Caco-2 (cell line): ENCODE data around the gene MAU2. TPM values are rescaled to one million over a fixed set of nuclear protein-coding genes. Genes with fewer than 3 reads are reported as not detected.
A peak's percentile ranks its signal among the peaks of the same experiment; 100 is the strongest.

Experiments used
- BruUV-seq: library from RNA; stranded (reverse); fragments of 400-500 nt; replicated peaks from 2 replicates; lab custom pipeline; 2021; lab: Mats Ljungman, UMichigan
- CTCF ChIA-PET: fragments of 300-600 bp; sonication (Branson Sonifier 250); formaldehyde crosslinking; loops from one replicate; lab custom pipeline; 2022; ENCODE audit warnings: antibody characterized with exemption; lab: Charles Lee
- POLR2A ChIA-PET: fragments of 300-600 bp; sonication (Branson Sonifier 250); formaldehyde crosslinking; loops from one replicate; lab custom pipeline; 2022; ENCODE audit warnings: antibody characterized with exemption; lab: Charles Lee
- DNase-seq, 2 experiments: peaks; one replicate each; pipeline versions ENCODE4 v3.0.0 to v3.0.0-alpha.2; 2020 to 2022
- H3K27me3 ChIP-seq: replicated peaks from 2 replicates; pipeline ENCODE4 v1.6.0; 2011; ENCODE audit warnings: low read length; ENCODE audit not compliant: control insufficient read depth, insufficient read depth
- H3K36me3 ChIP-seq: 2 replicates; pipeline ENCODE4 v1.5.1; 2011; ENCODE audit warnings: low read length; ENCODE audit not compliant: control insufficient read depth, insufficient read depth
- H3K4me1 ChIP-seq: fragments of 250-450 bp; sonication (Bioruptor Pico); 2 replicates; pipeline ENCODE4 v1.5.1; 2020; ENCODE audit warnings: mild to moderate bottlenecking
- H3K4me3 ChIP-seq: 2 replicates; pipeline ENCODE4 v1.5.1; 2011; ENCODE audit warnings: low read depth, mild to moderate bottlenecking, control low read depth, low read length
- H3K9me3 ChIP-seq: fragments of 250-450 bp; sonication (Bioruptor Pico); 2 replicates; pipeline ENCODE4 v1.5.1; 2020; ENCODE audit warnings: mild to moderate bottlenecking, moderate library complexity
- H3K27ac Mint-ChIP-seq: one replicate; pipeline ENCODE4 v1.8.0; 2022; ENCODE audit warnings: mixed read lengths; ENCODE audit not compliant: unreplicated experiment
- H3K27me3 Mint-ChIP-seq: one replicate; pipeline ENCODE4 v1.8.0; 2022; ENCODE audit warnings: mixed read lengths; ENCODE audit not compliant: insufficient read depth, unreplicated experiment
- H3K36me3 Mint-ChIP-seq: one replicate; pipeline ENCODE4 v1.8.0; 2022; ENCODE audit warnings: mild to moderate bottlenecking, mixed read lengths; ENCODE audit not compliant: insufficient read depth, unreplicated experiment
- H3K4me1 Mint-ChIP-seq: one replicate; pipeline ENCODE4 v1.8.0; 2022; ENCODE audit warnings: low read depth, mixed read lengths; ENCODE audit not compliant: unreplicated experiment
- H3K4me3 Mint-ChIP-seq: one replicate; pipeline ENCODE4 v1.8.0; 2022; ENCODE audit warnings: mild to moderate bottlenecking, moderate library complexity, mixed read lengths; ENCODE audit not compliant: unreplicated experiment
- H3K9me3 Mint-ChIP-seq: one replicate; pipeline ENCODE4 v1.8.0; 2022; ENCODE audit warnings: mixed read lengths; ENCODE audit not compliant: unreplicated experiment
- CTCF ChIP-seq, 2 experiments: fragments of 200-600 bp in 1 of 2; IDR thresholded peaks; 1 replicate in 1 of 2; 2 replicates in 1 of 2; pipeline versions ENCODE4 v1.5.1 to v1.8.0; 2011 to 2022; ENCODE audit warnings: antibody characterized with exemption in 1 of 2, control low read depth in 1 of 2, inconsistent platforms in 1 of 2, low read depth in 1 of 2, low read length in 1 of 2, mild to moderate bottlenecking in 1 of 2, moderate library complexity in 1 of 2; ENCODE audit not compliant: insufficient read depth in 1 of 2, severe bottlenecking in 1 of 2, unreplicated experiment in 1 of 2
- intact Hi-C: fragments of 100-400 bp; cut with micrococcal nuclease; formaldehyde crosslinking; loops from one replicate; pipeline ENCODE4 v1.10.0; 2022; ENCODE audit not compliant: unreplicated experiment
- total RNA-seq: library from RNA; stranded (reverse); gene quantifications from 2 replicates; pipeline ENCODE4 v1.2.3, GENCODE V29; 2022

MAU2 gene
- total RNA-seq, 1 experiment from 2014 or later = 51.3 TPM

DNA sequence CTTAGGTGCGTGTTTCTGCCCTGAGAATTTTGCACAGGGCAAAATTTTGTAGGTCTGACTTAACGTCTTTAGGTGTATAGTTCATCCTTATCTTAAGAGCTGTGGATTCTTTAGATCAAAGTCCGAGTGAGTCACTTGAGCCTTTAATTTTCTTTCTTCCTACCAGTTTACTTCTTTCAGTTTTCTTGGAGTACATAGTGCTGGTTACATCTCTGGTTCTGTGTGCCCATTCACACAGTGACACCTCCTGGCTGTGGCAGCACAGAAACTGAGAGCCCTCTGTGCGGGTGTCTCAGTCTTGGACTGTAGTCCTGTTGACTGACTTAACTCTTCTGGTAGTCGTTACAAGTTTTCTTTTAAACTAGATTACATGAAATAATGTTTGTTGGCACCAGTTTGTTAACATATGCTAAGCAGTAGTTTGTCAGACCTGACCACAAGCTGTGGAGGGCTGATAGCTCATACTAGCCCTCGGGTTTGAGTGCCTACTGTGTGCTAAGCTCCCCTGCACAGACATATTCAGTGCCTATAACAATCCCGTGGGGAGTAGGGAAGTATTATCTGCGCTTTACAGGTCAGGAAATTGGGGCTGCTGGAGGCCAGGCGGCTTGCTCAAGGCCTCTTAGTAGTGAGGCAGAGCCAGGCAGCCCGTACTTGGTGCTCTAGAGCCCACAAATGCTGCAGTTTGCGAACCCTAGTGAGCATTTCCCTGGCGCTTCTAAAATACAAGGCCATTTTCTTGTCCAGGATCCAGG lies 86.4 kb downstream of the MAU2 start:
- H3K36me3 ChIP-seq = peaks cover 1% of the 10 kb centered on the region; the same call in 1 of the 2 replicates
- Mint-ChIP-seq H3K27ac (peak overlapping the region; percentile 87), H3K4me1 (peaks cover 24% of the 10 kb centered on the region), H3K36me3 (peaks cover 34% of the 10 kb centered on the region), H3K4me3 (peak overlapping the region; percentile 95), H3K27me3 (no peaks in the 10 kb centered on the region), H3K9me3 (no peaks in the 10 kb centered on the region)
- TSS peak; percentile 21 for BruUV-seq
- no peaks in the 10 kb centered on the region for H3K27me3 ChIP-seq
- CTCF ChIA-PET = interaction anchor here (2.3 kb wide), 1 partner anchor 22 kb away, joined by 6 read pairs; no protein-coding TSS in a partner anchor
- peaks cover 34% of the 10 kb centered on the region for H3K4me1 ChIP-seq
- H3K9me3 ChIP-seq = no peaks in the 10 kb centered on the region
- DNase-seq = peak; percentile 54 to 58
- intact Hi-C loops = loop anchor here (1.0 kb wide), 1 partner anchor 40 kb away; no protein-coding TSS in a partner anchor
- peak overlapping the region; percentile 89 for H3K4me3 ChIP-seq
- TF ChIP-seq CTCF (IDR thresholded peaks at IDR 0.05; ENCODE audit: insufficient read depth in 1 of 2, low read depth in 1 of 2, low read length in 1 of 2, severe bottlenecking in 1 of 2, unreplicated experiment in 1 of 2) = peak in 1 of 2 experiments; percentile 43
- POLR2A ChIA-PET = no interaction called here

DNA sequence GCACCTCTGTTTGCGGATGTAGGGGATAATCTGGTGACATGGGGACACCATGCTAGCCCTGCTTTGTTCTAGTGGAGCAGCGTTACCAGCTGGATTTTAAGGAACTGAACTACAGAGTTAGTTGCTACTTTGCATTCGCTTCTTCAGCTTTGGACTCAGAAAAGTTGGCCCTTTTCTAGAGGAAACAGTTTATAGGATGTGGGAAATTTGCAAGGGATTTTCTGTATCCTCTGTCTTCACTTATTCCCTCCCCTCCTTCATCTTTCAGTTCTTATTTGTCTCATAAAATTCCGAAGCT lies 87.0 kb downstream of the MAU2 start:
- H3K27me3 ChIP-seq = no peaks in the 10 kb centered on the region
- intact Hi-C loops = loop anchor here (1.0 kb wide), 1 partner anchor 40 kb away; no protein-coding TSS in a partner anchor
- BruUV-seq = no TSS peak
- peak overlapping the region; percentile 95 for H3K4me3 Mint-ChIP-seq
- ChIA-PET POLR2A (no interaction called here), CTCF (no interaction called here)
- peaks cover 34% of the 10 kb centered on the region for H3K4me1 ChIP-seq
- no peak for DNase-seq
- TF ChIP-seq CTCF (IDR thresholded peaks at IDR 0.05; ENCODE audit: insufficient read depth in 1 of 2, low read depth in 1 of 2, low read length in 1 of 2, severe bottlenecking in 1 of 2, unreplicated experiment in 1 of 2) = no peak
- H3K9me3 Mint-ChIP-seq = no peaks in the 10 kb centered on the region
- no peaks in the 10 kb centered on the region for H3K27me3 Mint-ChIP-seq
- no peak overlapping the region for H3K4me3 ChIP-seq
- H3K36me3 ChIP-seq = peaks cover 1% of the 10 kb centered on the region; the same call in 1 of the 2 replicates
- H3K27ac Mint-ChIP-seq = no peak overlapping the region
- H3K36me3 Mint-ChIP-seq = peaks cover 34% of the 10 kb centered on the region
- H3K9me3 ChIP-seq = no peaks in the 10 kb centered on the region
- peaks cover 24% of the 10 kb centered on the region for H3K4me1 Mint-ChIP-seq

Other genes with a start within 250 kb of the MAU2 start
- gene TMEM161A, start 182.4 kb upstream of the MAU2 start, total RNA-seq = 36.9 and 38.3 TPM in 2 replicates
- 0.82 and 1.5 TPM in 2 replicates for gene MEF2B, start 150.6 kb upstream of the MAU2 start, total RNA-seq
- 36.2 and 37.7 TPM in 2 replicates for gene BORCS8, start 128.7 kb upstream of the MAU2 start, total RNA-seq
- gene RFXANK, start 128.6 kb upstream of the MAU2 start, total RNA-seq = 59.8 and 73.4 TPM in 2 replicates
- 25.2 and 25.7 TPM in 2 replicates for gene NR2C2AP, start 117.4 kb upstream of the MAU2 start, total RNA-seq
- not detected in 2 replicates for gene NCAN, start 108.9 kb upstream of the MAU2 start, total RNA-seq
- 3.2 and 3.7 TPM in 2 replicates for gene TM6SF2, start 47.5 kb upstream of the MAU2 start, total RNA-seq
- gene SUGP1, start 320 bp upstream of the MAU2 start, total RNA-seq = 51.2 and 58.4 TPM in 2 replicates
- gene GATAD2A, start 84.8 kb downstream of the MAU2 start, total RNA-seq = 118 and 126 TPM in 2 replicates
- gene TSSK6, start 194.7 kb downstream of the MAU2 start, total RNA-seq = 3.1 and 3.8 TPM in 2 replicates
- gene NDUFA13, start 195.4 kb downstream of the MAU2 start, total RNA-seq = 345 and 355 TPM in 2 replicates
- gene YJEFN3, start 208.1 kb downstream of the MAU2 start, total RNA-seq = 6.7 and 8.1 TPM in 2 replicates
- 1.1 and 1.3 TPM in 2 replicates for gene CILP2, start 217.4 kb downstream of the MAU2 start, total RNA-seq